HEK293 (cell line): ENCODE data around the gene CLCN1.

Source experiments
- CTCF ChIA-PET: fragments of 350-600 bp; formaldehyde crosslinking; extraction: SDS; loops from one replicate; lab custom pipeline; 2021; ENCODE audit warnings: antibody characterized with exemption; lab: Yijun Ruan, JAX
- POLR2A ChIA-PET: fragments of 300-600 bp; formaldehyde crosslinking; extraction: SDS; loops from one replicate; lab custom pipeline; 2020; ENCODE audit warnings: antibody characterized with exemption, inconsistent platforms; lab: Yijun Ruan, JAX
- H3K27ac ChIP-seq: fragments of 200-500 bp; sonication (Bioruptor generic); 2 replicates; pipeline ENCODE4 v1.5.1; 2014; ENCODE audit warnings: low read depth, low read length, control low read depth, inconsistent platforms; ENCODE audit errors: extremely low read depth
- H3K36me3 ChIP-seq, 2 experiments: fragments of 200-500 bp in 1 of 2; sonication (Bioruptor generic) in 1 of 2; 1 replicate in 1 of 2; 2 replicates in 1 of 2; pipeline ENCODE4 v1.5.1; 2014 to 2017; ENCODE audit warnings: inconsistent platforms in 2 of 2, low read length in 2 of 2; ENCODE audit not compliant: control insufficient read depth in 2 of 2, insufficient read depth in 1 of 2
- H3K4me1 ChIP-seq: fragments of 200-500 bp; sonication (Bioruptor generic); 2 replicates; pipeline ENCODE4 v1.5.1; 2014; ENCODE audit warnings: mild to moderate bottlenecking, low read length, inconsistent platforms; ENCODE audit not compliant: control insufficient read depth, insufficient read depth
- H3K4me3 ChIP-seq: 2 replicates; pipeline ENCODE4 v1.5.1; 2011; ENCODE audit warnings: low read depth, mild to moderate bottlenecking, control low read depth, low read length, moderate library complexity
- H3K9me3 ChIP-seq: fragments of 200-500 bp; sonication (Bioruptor generic); 2 replicates; pipeline ENCODE4 v1.5.1; 2014; ENCODE audit warnings: low read depth, low read length, inconsistent platforms; ENCODE audit not compliant: control insufficient read depth, insufficient read depth
- GFI1B ChIP-seq: fragments of 450-650 bp; formaldehyde crosslinking; IDR thresholded peaks from 2 replicates; pipeline ENCODE4 v1.5.1; 2016; ENCODE audit warnings: missing biosample characterization, missing genetic modification characterization
- MYNN ChIP-seq: fragments of 450-650 bp; formaldehyde crosslinking; IDR thresholded peaks from 2 replicates; pipeline ENCODE4 v1.5.1; 2016; ENCODE audit warnings: missing biosample characterization, missing genetic modification characterization, borderline replicate concordance
- TRIM28 ChIP-seq: IDR thresholded peaks from 2 replicates; pipeline ENCODE4 v1.6.1; 2011; ENCODE audit warnings: low read length, control low read depth, borderline replicate concordance
- ZEB2 ChIP-seq: fragments of 450-650 bp; formaldehyde crosslinking; IDR thresholded peaks from 2 replicates; pipeline ENCODE4 v1.5.1; 2016; ENCODE audit warnings: missing biosample characterization, missing genetic modification characterization
- ZNF155 ChIP-seq: fragments of 450-650 bp; formaldehyde crosslinking; IDR thresholded peaks from 2 replicates; pipeline ENCODE4 v1.5.1; 2016; ENCODE audit warnings: missing biosample characterization, missing genetic modification characterization
- ZNF211 ChIP-seq: fragments of 450-650 bp; formaldehyde crosslinking; IDR thresholded peaks from 2 replicates; pipeline ENCODE4 v1.5.1; 2016; ENCODE audit warnings: low read depth, missing biosample characterization, missing genetic modification characterization
- ZNF223 ChIP-seq: fragments of 450-650 bp; formaldehyde crosslinking; IDR thresholded peaks from 2 replicates; pipeline ENCODE4 v1.5.1; 2016; ENCODE audit warnings: missing biosample characterization, missing genetic modification characterization
- ZNF239 ChIP-seq: fragments of 450-650 bp; formaldehyde crosslinking; IDR thresholded peaks from 2 replicates; pipeline ENCODE4 v1.5.1; 2016; ENCODE audit warnings: missing biosample characterization, missing genetic modification characterization
- ZNF341 ChIP-seq: fragments of 450-650 bp; formaldehyde crosslinking; IDR thresholded peaks from 2 replicates; pipeline ENCODE4; 2016; ENCODE audit warnings: low read depth, missing biosample characterization, missing genetic modification characterization
- ZNF354C ChIP-seq: fragments of 450-650 bp; formaldehyde crosslinking; IDR thresholded peaks from 2 replicates; pipeline ENCODE4 v1.5.1; 2016; ENCODE audit warnings: missing biosample characterization, missing genetic modification characterization, low read depth, borderline replicate concordance
- ZNF37A ChIP-seq: fragments of 450-650 bp; IDR thresholded peaks from 2 replicates; pipeline ENCODE4 v1.5.1; 2018; ENCODE audit warnings: missing biosample characterization, missing genetic modification characterization
- ZNF560 ChIP-seq: fragments of 450-650 bp; formaldehyde crosslinking; IDR thresholded peaks from 2 replicates; pipeline ENCODE4 v1.5.1; 2017; ENCODE audit warnings: missing biosample characterization, missing genetic modification characterization, borderline replicate concordance
- ZNF621 ChIP-seq: fragments of 450-650 bp; formaldehyde crosslinking; IDR thresholded peaks from 2 replicates; pipeline ENCODE4 v1.5.1; 2017; ENCODE audit warnings: missing biosample characterization, missing genetic modification characterization
- ZSCAN23 ChIP-seq: fragments of 450-650 bp; formaldehyde crosslinking; IDR thresholded peaks from 2 replicates; pipeline ENCODE4 v1.5.1; 2016; ENCODE audit warnings: missing biosample characterization, missing genetic modification characterization
- TF ChIP-seq, protein P1 (sequence below): fragments of 450-650 bp; IDR thresholded peaks from 2 replicates; pipeline ENCODE4 v1.5.1; 2018; ENCODE audit warnings: missing biosample characterization, mild to moderate bottlenecking, missing genetic modification characterization
- TF ChIP-seq, protein P2 (sequence below): fragments of 450-650 bp; formaldehyde crosslinking; IDR thresholded peaks from 2 replicates; pipeline ENCODE4 v1.5.1; 2017; ENCODE audit warnings: missing biosample characterization, missing genetic modification characterization
- TF ChIP-seq, protein P3 (sequence below): fragments of 450-650 bp; formaldehyde crosslinking; IDR thresholded peaks from 2 replicates; pipeline ENCODE4 v1.5.1; 2016; ENCODE audit warnings: missing biosample characterization, missing genetic modification characterization
- TF ChIP-seq, protein P4 (sequence below): fragments of 450-650 bp; formaldehyde crosslinking; conservative IDR thresholded peaks from 2 replicates; pipeline ENCODE4 v1.5.1; 2016; ENCODE audit warnings: low read depth, missing biosample characterization, missing genetic modification characterization
- TF ChIP-seq, protein P5 (sequence below): fragments of 450-650 bp; formaldehyde crosslinking; IDR thresholded peaks from 2 replicates; pipeline ENCODE4 v1.5.1; 2016; ENCODE audit warnings: missing biosample characterization, missing genetic modification characterization, low read depth
- TF ChIP-seq, protein P6 (sequence below): fragments of 450-650 bp; formaldehyde crosslinking; IDR thresholded peaks from 2 replicates; pipeline ENCODE4 v1.5.1; 2017; ENCODE audit warnings: missing biosample characterization, missing genetic modification characterization
- TF ChIP-seq, protein P7 (sequence below): fragments of 450-650 bp; formaldehyde crosslinking; IDR thresholded peaks from 2 replicates; pipeline ENCODE4 v1.5.1; 2016; ENCODE audit warnings: missing biosample characterization, missing genetic modification characterization

CLCN1 gene

DNA sequence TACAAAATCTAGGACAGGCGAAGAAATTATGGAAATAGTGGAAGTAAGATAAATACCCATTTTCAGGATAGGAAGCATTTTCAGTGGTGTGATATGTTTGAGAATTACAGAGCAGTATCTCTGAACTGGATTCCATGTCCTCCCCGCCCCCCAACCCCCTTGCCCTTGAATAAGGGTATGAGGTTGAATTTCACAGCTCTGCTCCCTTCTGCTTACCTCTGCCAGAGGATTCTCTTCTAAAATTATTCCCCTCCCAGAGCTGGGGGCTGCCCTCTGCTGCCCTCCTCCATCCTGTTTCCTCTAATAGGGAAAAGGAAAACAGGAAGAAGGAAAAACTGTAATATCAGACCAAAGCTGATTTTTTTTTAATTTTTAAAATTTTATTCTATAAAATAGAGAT is 7.3 kb upstream of the CLCN1 start:
- POLR2A ChIA-PET: interaction anchor here (0.6 to 1.4 kb wide), 5 partner anchors 10 to 392 kb away, joined by 3 to 5 read pairs (median 4); partner anchors contain the start of genes CASP2 and GSTK1
- no peaks in the 10 kb centered on the region for H3K4me1 ChIP-seq
- no peak overlapping the region for H3K27ac ChIP-seq
- no peak overlapping the region for H3K4me3 ChIP-seq
- H3K9me3 ChIP-seq: no peaks in the 10 kb centered on the region
- H3K36me3 ChIP-seq: peaks cover 14 to 65% of the 10 kb centered on the region in 2 experiments
- CTCF ChIA-PET: interaction anchor here (0.7 to 4.5 kb wide), 5 partner anchors 9 to 72 kb away, joined by 3 to 30 read pairs (median 6); no protein-coding TSS in a partner anchor
- TF ChIP-seq ZNF560 (tag by site-specific recombination) (no peak), MYNN (tag by site-specific recombination) (no peak), ZNF341 (no peak), ZNF37A (tag by site-specific recombination) (no peak), ZNF223 (tag by site-specific recombination) (no peak), ZNF211 (no peak)
- TF ChIP-seq, protein P1, sequence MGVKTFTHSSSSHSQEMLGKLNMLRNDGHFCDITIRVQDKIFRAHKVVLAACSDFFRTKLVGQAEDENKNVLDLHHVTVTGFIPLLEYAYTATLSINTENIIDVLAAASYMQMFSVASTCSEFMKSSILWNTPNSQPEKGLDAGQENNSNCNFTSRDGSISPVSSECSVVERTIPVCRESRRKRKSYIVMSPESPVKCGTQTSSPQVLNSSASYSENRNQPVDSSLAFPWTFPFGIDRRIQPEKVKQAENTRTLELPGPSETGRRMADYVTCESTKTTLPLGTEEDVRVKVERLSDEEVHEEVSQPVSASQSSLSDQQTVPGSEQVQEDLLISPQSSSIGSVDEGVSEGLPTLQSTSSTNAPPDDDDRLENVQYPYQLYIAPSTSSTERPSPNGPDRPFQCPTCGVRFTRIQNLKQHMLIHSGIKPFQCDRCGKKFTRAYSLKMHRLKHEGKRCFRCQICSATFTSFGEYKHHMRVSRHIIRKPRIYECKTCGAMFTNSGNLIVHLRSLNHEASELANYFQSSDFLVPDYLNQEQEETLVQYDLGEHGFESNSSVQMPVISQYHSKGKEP (tag by site-specific recombination): no peak
- TF ChIP-seq, protein P2, sequence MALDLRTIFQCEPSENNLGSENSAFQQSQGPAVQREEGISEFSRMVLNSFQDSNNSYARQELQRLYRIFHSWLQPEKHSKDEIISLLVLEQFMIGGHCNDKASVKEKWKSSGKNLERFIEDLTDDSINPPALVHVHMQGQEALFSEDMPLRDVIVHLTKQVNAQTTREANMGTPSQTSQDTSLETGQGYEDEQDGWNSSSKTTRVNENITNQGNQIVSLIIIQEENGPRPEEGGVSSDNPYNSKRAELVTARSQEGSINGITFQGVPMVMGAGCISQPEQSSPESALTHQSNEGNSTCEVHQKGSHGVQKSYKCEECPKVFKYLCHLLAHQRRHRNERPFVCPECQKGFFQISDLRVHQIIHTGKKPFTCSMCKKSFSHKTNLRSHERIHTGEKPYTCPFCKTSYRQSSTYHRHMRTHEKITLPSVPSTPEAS (tag by site-specific recombination): no peak
- TF ChIP-seq, all 188 proteins: peak for 0

DNA sequence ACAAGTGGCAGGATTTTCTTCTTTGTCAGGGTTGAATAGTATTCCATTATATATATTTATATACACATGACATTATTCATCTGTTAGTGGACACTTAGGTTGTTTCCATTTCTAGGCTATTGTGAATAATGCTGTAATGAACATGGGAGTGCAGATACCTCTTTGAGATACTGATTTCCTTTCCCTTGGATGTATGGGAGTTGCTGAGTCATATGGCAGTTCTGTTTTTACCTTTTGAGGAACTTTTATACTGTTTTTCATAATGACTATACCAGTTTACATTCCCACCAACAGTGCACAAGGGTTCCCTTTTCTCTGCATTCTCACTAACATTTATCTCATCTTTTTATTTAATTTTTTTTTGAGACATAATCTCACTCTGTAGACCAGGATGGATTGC is 1.8 kb upstream of the CLCN1 start:
- ChIA-PET CTCF (interaction anchor here (0.6 kb wide), 1 partner anchor 26 kb away, joined by 3 read pairs; the partner anchor contains the start of gene CASP2), POLR2A (no interaction called here)
- no peak for TF ChIP-seq ZSCAN23 (tag by site-specific recombination)
- TF ChIP-seq, protein P3, sequence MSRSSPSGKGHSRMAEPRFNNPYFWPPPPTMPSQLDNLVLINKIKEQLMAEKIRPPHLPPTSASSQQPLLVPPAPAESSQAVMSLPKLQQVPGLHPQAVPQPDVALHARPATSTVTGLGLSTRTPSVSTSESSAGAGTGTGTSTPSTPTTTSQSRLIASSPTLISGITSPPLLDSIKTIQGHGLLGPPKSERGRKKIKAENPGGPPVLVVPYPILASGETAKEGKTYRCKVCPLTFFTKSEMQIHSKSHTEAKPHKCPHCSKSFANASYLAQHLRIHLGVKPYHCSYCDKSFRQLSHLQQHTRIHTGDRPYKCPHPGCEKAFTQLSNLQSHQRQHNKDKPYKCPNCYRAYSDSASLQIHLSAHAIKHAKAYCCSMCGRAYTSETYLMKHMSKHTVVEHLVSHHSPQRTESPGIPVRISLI (tag by site-specific recombination): no peak
- no peak for TF ChIP-seq ZNF155 (tag by site-specific recombination)
- TF ChIP-seq, protein P4, sequence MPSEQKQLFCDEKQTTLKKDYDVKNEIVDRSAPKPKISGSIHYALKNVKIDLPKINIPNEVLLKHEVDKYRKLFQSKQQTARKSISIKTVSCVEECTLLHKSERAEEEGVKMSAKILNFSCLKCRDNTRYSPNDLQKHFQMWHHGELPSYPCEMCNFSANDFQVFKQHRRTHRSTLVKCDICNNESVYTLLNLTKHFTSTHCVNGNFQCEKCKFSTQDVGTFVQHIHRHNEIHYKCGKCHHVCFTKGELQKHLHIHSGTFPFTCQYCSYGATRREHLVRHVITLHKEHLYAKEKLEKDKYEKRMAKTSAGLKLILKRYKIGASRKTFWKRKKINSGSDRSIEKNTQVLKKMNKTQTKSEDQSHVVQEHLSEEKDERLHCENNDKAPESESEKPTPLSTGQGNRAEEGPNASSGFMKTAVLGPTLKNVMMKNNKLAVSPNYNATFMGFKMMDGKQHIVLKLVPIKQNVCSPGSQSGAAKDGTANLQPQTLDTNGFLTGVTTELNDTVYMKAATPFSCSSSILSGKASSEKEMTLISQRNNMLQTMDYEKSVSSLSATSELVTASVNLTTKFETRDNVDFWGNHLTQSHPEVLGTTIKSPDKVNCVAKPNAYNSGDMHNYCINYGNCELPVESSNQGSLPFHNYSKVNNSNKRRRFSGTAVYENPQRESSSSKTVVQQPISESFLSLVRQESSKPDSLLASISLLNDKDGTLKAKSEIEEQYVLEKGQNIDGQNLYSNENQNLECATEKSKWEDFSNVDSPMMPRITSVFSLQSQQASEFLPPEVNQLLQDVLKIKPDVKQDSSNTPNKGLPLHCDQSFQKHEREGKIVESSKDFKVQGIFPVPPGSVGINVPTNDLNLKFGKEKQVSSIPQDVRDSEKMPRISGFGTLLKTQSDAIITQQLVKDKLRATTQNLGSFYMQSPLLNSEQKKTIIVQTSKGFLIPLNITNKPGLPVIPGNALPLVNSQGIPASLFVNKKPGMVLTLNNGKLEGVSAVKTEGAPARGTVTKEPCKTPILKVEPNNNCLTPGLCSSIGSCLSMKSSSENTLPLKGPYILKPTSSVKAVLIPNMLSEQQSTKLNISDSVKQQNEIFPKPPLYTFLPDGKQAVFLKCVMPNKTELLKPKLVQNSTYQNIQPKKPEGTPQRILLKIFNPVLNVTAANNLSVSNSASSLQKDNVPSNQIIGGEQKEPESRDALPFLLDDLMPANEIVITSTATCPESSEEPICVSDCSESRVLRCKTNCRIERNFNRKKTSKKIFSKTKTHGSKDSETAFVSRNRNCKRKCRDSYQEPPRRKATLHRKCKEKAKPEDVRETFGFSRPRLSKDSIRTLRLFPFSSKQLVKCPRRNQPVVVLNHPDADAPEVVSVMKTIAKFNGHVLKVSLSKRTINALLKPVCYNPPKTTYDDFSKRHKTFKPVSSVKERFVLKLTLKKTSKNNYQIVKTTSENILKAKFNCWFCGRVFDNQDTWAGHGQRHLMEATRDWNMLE (tag by site-specific recombination): no peak
- no peak for TF ChIP-seq ZNF354C (tag by site-specific recombination)
- TF ChIP-seq ZNF239: no peak
- TF ChIP-seq, protein P5, sequence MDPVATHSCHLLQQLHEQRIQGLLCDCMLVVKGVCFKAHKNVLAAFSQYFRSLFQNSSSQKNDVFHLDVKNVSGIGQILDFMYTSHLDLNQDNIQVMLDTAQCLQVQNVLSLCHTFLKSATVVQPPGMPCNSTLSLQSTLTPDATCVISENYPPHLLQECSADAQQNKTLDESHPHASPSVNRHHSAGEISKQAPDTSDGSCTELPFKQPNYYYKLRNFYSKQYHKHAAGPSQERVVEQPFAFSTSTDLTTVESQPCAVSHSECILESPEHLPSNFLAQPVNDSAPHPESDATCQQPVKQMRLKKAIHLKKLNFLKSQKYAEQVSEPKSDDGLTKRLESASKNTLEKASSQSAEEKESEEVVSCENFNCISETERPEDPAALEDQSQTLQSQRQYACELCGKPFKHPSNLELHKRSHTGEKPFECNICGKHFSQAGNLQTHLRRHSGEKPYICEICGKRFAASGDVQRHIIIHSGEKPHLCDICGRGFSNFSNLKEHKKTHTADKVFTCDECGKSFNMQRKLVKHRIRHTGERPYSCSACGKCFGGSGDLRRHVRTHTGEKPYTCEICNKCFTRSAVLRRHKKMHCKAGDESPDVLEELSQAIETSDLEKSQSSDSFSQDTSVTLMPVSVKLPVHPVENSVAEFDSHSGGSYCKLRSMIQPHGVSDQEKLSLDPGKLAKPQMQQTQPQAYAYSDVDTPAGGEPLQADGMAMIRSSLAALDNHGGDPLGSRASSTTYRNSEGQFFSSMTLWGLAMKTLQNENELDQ: no peak
- TF ChIP-seq, protein P6, sequence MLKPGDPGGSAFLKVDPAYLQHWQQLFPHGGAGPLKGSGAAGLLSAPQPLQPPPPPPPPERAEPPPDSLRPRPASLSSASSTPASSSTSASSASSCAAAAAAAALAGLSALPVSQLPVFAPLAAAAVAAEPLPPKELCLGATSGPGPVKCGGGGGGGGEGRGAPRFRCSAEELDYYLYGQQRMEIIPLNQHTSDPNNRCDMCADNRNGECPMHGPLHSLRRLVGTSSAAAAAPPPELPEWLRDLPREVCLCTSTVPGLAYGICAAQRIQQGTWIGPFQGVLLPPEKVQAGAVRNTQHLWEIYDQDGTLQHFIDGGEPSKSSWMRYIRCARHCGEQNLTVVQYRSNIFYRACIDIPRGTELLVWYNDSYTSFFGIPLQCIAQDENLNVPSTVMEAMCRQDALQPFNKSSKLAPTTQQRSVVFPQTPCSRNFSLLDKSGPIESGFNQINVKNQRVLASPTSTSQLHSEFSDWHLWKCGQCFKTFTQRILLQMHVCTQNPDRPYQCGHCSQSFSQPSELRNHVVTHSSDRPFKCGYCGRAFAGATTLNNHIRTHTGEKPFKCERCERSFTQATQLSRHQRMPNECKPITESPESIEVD (tag by site-specific recombination): no peak
- TF ChIP-seq, protein P7, sequence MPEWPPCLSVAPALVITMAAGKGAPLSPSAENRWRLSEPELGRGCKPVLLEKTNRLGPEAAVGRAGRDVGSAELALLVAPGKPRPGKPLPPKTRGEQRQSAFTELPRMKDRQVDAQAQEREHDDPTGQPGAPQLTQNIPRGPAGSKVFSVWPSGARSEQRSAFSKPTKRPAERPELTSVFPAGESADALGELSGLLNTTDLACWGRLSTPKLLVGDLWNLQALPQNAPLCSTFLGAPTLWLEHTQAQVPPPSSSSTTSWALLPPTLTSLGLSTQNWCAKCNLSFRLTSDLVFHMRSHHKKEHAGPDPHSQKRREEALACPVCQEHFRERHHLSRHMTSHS (tag by site-specific recombination): no peak
- TF ChIP-seq GFI1B (tag by site-specific recombination): no peak
- no peak for TF ChIP-seq ZEB2
- TF ChIP-seq ZNF621: no peak
- TF ChIP-seq TRIM28: no peak

More for the DNA sequence above, 1.8 kb upstream of the CLCN1 start:
- no peak overlapping the region for H3K27ac ChIP-seq
- no peaks in the 10 kb centered on the region for H3K4me1 ChIP-seq
- no peak overlapping the region for H3K4me3 ChIP-seq
- H3K36me3 ChIP-seq: peaks cover 0 to 14% of the 10 kb centered on the region in 2 experiments; a peak in 2 of 3 replicates
- H3K9me3 ChIP-seq: no peaks in the 10 kb centered on the region
